Right atrium auricular region (tissue), 2 donors: ENCODE data around the gene STK17A. TPM values are rescaled to one million over a fixed set of nuclear protein-coding genes. Genes with fewer than 3 reads are reported as not detected.
"Not testable (repeated sequence)": the region's sequence is repeated elsewhere in the genome, so short reads cannot be mapped to it uniquely, and the experiment has no call there.

Experiments
- DNase-seq: peaks from one replicate; pipeline ENCODE4 v3.0.0-alpha.2; 2019; ENCODE audit warnings: low spot score
- H3K27ac ChIP-seq, 2 donors: fragments of 200-600 bp; sonication (generic); 1 replicate in 1 of 2; 2 replicates in 1 of 2; pipeline ENCODE4 v1.5.1; 2016 to 2019
- H3K27me3 ChIP-seq, 2 donors: fragments of 200-600 bp; sonication (generic); one replicate each; pipeline versions ENCODE4 v1.5.1 to v1.6.0; 2017 to 2019
- H3K36me3 ChIP-seq: fragments of 200-600 bp; sonication (generic); one replicate; pipeline ENCODE4 v1.5.1; 2016
- H3K4me1 ChIP-seq, 2 donors: fragments of 200-600 bp; sonication (generic); one replicate each; pipeline versions ENCODE4 v1.5.1 to v1.6.0; 2017 to 2019
- H3K4me3 ChIP-seq, 2 donors: fragments of 200-600 bp; sonication (generic); 1 replicate in 1 of 2; 2 replicates in 1 of 2; pipeline ENCODE4 v1.5.1; 2017 to 2019; ENCODE audit warnings: mild to moderate bottlenecking in 1 of 2, moderate library complexity in 1 of 2
- H3K9me3 ChIP-seq, 2 donors: fragments of 200-600 bp; sonication (generic); one replicate each; pipeline ENCODE4 v1.5.1; 2019
- total RNA-seq, 2 donors: library from RNA; depleted of rRNA; stranded (reverse); fragments of >200 nt; gene quantifications; one replicate each; pipeline ENCODE4 v1.1.0, GENCODE V29; 2016
- TF ChIP-seq, protein P1 (sequence below), 2 donors: fragments of 200-600 bp; sonication (generic); IDR thresholded peaks; one replicate each; pipeline ENCODE4 v1.5.1; 2019; ENCODE audit warnings: antibody characterized with exemption in 2 of 2

Gene STK17A
- total RNA-seq, 2 donors from 2014 or later, result 15.6 to 25.9 TPM

DNA sequence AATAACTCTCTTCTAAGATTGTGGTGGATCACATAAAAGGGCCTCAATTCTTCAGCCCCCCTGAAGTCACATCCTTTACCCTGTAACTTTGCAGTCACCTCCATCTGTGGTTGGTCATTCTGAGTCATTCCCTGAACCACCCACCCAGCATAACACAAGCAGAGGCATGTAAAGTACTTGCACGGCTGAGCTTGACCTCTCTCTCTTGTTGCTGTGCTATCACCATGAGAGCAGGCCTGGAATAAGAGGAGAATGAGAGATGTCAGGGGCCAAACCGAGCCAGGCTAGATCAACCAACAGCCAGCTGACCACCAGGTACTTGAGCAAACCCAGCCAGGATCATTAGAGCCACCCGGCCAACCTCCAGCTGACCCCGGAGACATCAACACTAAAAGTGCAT is 13.5 kb upstream of the STK17A start:
- Histone ChIP-seq H3K27ac (no peak overlapping the region), H3K27me3 (no peaks in the 10 kb centered on the region), H3K4me1 (no peaks in the 10 kb centered on the region), H3K9me3 (no peaks in the 10 kb centered on the region), H3K4me3 (no peak overlapping the region), H3K36me3 (no peaks in the 10 kb centered on the region)
- DNase-seq, result no peak
- TF ChIP-seq, protein P1, sequence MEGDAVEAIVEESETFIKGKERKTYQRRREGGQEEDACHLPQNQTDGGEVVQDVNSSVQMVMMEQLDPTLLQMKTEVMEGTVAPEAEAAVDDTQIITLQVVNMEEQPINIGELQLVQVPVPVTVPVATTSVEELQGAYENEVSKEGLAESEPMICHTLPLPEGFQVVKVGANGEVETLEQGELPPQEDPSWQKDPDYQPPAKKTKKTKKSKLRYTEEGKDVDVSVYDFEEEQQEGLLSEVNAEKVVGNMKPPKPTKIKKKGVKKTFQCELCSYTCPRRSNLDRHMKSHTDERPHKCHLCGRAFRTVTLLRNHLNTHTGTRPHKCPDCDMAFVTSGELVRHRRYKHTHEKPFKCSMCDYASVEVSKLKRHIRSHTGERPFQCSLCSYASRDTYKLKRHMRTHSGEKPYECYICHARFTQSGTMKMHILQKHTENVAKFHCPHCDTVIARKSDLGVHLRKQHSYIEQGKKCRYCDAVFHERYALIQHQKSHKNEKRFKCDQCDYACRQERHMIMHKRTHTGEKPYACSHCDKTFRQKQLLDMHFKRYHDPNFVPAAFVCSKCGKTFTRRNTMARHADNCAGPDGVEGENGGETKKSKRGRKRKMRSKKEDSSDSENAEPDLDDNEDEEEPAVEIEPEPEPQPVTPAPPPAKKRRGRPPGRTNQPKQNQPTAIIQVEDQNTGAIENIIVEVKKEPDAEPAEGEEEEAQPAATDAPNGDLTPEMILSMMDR (IDR thresholded peaks at IDR 0.05), result no peak

DNA sequence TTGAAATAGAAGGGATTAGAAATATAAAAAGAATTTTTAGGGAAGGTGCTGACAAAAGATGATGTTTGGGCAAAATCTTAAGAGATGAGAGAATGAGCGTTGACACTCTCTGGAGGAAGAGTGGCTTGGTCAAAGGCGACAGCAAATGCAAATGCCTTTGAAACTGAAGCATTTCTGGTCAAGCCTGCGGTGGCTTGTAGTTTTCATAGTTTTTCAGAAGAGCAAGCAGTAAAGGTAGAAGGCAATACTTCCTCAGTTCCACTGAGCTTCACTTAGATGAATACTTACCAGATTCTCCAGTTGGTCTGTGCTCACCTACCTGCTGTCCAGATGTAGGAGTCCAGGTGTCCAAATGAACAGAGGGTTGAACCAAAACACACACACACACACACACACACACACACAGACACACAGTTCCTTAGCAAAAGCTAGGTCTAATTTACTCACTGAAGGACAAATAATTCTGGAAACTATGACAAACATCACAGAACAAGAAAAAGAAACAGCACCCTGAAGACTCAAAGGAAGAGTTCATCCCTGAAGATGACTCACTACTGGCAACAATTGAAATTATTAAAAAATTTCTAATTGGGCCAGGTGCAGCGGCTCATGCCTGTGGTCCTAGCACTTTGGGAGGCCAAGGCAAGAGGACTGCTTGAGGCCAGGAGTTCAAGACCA is 12.1 kb upstream of the STK17A start:
- H3K9me3 ChIP-seq, result no peaks in the 10 kb centered on the region
- no peaks in the 10 kb centered on the region for H3K36me3 ChIP-seq
- no peak for DNase-seq
- H3K4me1 ChIP-seq, result no peaks in the 10 kb centered on the region
- no peak overlapping the region for H3K4me3 ChIP-seq
- H3K27me3 ChIP-seq, result no peaks in the 10 kb centered on the region
- H3K27ac ChIP-seq, result no peak overlapping the region
- TF ChIP-seq, protein P1 (IDR thresholded peaks at IDR 0.05), result no peak

DNA sequence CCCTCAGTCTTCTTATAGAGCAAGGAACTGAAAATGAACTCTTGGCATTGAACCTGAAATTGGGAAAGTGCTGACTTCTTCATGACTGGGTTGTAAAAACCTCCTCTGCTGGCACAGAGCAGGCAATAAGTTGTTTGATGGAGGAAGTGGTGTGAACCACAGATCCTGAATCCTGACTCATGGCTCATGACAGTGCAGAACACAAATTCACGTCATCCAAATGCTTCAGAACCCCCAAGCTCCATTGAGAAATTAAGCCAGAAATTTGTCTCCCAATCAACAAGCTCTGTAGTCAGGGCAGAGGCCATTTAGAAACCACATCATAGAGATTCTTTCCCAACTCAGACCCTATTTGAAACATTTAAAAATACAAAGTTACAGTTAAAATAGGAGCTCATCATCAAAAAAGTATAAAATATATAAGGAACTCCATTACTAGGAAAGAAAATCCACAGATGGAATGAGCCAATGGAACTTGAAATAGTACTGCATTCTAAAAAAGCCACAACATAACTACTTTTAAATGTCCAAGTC is 10.3 kb upstream of the STK17A start:
- Histone ChIP-seq H3K27ac (no peak overlapping the region), H3K9me3 (no peaks in the 10 kb centered on the region), H3K36me3 (no peaks in the 10 kb centered on the region), H3K4me1 (no peaks in the 10 kb centered on the region), H3K4me3 (no peak overlapping the region), H3K27me3 (no peaks in the 10 kb centered on the region)
- TF ChIP-seq, protein P1 (IDR thresholded peaks at IDR 0.05), result no peak
- DNase-seq, result peak; percentile 69

DNA sequence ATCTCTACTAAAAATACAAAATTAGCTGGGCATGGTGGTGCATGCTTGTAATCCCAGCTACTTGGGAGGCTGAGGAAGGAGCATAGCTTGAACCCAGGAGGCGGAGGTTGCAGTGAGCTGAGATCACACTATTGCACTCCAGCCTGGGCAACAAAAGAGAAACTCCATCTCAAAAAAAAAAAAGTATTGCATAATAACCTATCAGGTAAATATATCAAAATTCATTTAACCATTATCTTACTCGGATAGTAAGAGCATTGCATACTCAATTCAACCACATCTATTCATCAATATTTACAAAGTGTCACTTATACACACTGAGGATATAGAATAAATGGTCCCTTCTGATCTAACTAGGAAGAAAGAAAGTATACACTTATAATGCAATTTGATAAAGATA is 9.1 kb upstream of the STK17A start:
- not testable (repeated sequence) for H3K9me3 ChIP-seq, H3K4me3 ChIP-seq, H3K27me3 ChIP-seq, DNase-seq, H3K27ac ChIP-seq, H3K4me1 ChIP-seq, H3K36me3 ChIP-seq

DNA sequence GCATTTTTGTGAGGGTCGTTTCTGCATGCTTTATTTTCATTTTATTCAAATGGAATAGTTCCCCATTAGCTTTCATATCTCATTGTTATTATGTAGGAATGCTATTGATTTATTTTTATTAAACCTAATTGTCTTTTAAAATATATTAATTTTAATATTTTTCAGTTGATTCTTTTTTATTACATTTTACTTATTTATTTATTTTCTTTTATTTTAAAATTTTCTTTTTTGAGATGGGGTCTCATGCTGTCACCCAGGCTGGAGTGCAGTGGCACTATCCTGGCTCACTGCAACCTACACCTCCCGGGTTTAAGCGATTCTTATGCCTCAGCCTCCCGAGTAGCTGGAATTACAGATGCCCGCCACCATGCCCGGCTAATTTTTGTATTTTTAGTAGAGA is 7.4 kb upstream of the STK17A start:
- no peaks in the 10 kb centered on the region for H3K4me1 ChIP-seq
- TF ChIP-seq, protein P1 (IDR thresholded peaks at IDR 0.05), result no peak
- H3K27me3 ChIP-seq, result no peaks in the 10 kb centered on the region
- no peak overlapping the region for H3K4me3 ChIP-seq
- no peak for DNase-seq
- no peak overlapping the region for H3K27ac ChIP-seq
- no peaks in the 10 kb centered on the region for H3K9me3 ChIP-seq
- H3K36me3 ChIP-seq, result no peaks in the 10 kb centered on the region

DNA sequence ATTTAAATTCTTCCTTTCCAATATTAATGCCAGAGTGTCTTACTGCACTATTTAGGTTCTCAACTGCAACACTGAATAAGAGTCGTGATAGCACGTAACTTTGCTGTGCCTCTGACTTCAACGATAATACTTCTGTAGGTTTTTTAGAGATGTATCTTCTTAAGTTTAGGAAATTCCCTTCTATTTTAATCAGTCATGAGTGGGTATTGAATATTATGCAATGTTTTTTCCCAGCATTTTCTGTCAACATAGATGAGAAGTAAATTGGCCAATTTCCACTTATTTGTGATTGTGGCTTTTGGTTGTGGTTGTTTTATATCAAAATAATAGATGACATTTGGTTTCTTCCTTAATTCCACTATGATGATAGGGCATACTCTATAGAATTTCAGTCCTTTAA is 6.7 kb upstream of the STK17A start:
- DNase-seq, result no peak
- TF ChIP-seq, protein P1 (IDR thresholded peaks at IDR 0.05), result no peak
- H3K4me1 ChIP-seq, result no peaks in the 10 kb centered on the region
- no peaks in the 10 kb centered on the region for H3K9me3 ChIP-seq
- H3K27me3 ChIP-seq, result no peaks in the 10 kb centered on the region
- no peaks in the 10 kb centered on the region for H3K36me3 ChIP-seq
- no peak overlapping the region for H3K4me3 ChIP-seq
- H3K27ac ChIP-seq, result no peak overlapping the region
